ENCODE results near the gene RFNG. TPM values are rescaled to one million over a fixed set of nuclear protein-coding genes. Genes with fewer than 3 reads are reported as not detected.

RFNG gene
- total and polyA plus RNA-seq, 8 donors: 12.5 to 66.5 (median 27.1) TPM

DNA sequence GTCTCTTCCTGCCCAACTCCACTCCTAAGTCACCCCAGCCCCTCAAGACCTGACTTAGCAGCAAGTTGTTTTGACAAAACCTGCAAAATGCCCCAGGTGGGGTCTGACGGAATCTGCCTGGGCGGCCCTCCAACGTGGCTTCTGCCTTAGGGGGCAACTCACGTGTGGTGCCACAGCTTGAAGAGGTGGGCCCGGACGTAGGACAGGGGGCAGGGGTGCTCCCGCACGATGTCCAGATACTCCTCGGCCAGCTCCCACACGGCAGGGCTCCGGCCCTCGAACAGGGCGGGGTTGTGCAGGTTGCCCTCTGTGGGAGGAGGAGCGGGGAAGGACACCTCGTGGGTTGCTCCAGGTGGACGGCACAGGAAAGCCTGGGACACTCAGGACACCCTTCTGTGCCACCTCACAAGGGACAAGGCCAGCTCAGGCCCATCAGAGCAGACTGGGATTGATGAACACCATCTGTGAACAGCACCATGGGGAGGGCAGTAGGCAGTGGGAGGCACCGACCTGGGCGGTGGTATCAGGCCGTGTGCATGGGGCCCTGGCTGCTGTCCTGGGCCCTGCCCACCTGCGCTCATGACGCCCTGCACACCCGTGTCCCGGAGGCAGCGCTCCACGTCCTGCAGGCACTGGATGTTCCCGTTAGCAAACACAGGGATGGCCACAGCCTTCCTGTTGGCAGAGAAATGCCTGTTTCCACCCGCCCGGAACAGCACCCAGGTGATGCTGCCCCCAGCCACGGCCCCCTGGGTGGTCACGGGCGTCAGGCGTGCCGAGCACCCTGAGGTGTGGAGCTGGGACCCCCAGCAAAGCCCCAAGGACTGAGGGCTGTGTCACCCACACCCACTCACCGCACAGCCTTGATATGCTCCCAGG lies 9.7 kb upstream of the RFNG start:
- intact Hi-C loops (cut with DNase I; ENCODE audit: low total_unique reads): no loop called here
- Histone ChIP-seq H3K4me3 (no peak overlapping the region), H3K4me1 (peaks cover 21 to 31% (median 30%) of the 10 kb centered on the region in 4 donors), H3K27ac (no peak overlapping the region), H3K36me3 (peaks cover 62 to 81% (median 79%) of the 10 kb centered on the region in 4 donors), H3K9me3 (no peaks in the 10 kb centered on the region), H3K27me3 (no peaks in the 10 kb centered on the region)
- DNase-seq: no peak
- TF ChIP-seq EP300 (IDR thresholded peaks at IDR 0.05): no peak
- no peak for TF ChIP-seq POLR2AphosphoS5 (IDR thresholded peaks at IDR 0.05)
- WGBS, 5 donors: 82 to 90% (median 85%) methylated on average over 10 to 34 of the region's 34 CpGs

DNA sequence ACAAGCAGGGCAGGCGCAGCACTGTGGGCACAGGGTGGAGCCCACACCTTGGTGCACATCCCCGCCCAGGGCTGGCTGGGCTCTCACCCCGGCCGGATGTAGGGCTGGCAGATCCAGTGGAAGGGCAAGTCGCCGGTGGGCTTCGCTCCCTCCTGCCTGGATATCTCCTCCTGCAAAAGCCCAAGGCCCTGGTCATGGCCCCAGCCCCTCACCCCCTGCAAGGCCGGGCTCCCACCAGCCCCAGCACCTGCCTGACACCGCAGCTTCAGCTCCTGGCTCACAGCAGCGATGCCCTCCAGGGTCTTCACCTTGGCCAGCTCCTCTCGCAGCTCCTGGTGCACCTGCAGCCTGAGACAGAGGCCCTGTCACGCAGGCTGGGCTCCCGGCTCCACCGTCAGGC lies 9.0 kb upstream of the RFNG start:
- peaks cover 15 to 25% (median 24%) of the 10 kb centered on the region in 4 donors for H3K4me1 ChIP-seq
- H3K4me3 ChIP-seq: no peak overlapping the region
- 79 to 88% (median 84%) methylated on average over 7 to 14 of the region's 14 CpGs for WGBS, 5 donors
- no peaks in the 10 kb centered on the region for H3K9me3 ChIP-seq
- intact Hi-C loops (cut with DNase I; ENCODE audit: low total_unique reads): no loop called here
- H3K27me3 ChIP-seq: no peaks in the 10 kb centered on the region
- no peak for TF ChIP-seq POLR2A (IDR thresholded peaks at IDR 0.05)
- DNase-seq: no peak
- H3K27ac ChIP-seq: no peak overlapping the region
- peaks cover 69 to 88% (median 86%) of the 10 kb centered on the region in 4 donors for H3K36me3 ChIP-seq

DNA sequence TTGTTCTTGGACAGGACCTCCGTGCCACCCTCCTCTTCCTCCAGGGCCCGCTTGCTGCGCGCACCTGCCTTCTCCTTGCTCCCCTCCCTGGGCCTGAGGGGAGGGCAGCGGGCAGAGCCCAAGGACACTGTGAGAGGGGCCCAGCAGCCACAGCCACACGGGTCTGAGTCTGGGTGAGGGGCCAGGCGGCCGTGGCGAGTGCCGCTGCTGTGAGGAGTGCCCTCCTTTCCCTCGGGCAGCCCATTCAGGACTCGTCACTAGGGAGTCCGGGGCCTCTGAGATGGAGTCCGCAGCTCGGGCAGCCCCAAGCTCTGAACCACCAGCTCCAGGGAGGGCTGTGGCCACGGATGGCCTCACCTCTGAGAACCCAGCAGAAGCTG lies 8.4 kb upstream of the RFNG start:
- H3K27me3 ChIP-seq: no peaks in the 10 kb centered on the region
- H3K27ac ChIP-seq: no peak overlapping the region
- intact Hi-C loops (cut with DNase I; ENCODE audit: low total_unique reads): no loop called here
- TF ChIP-seq POLR2A (IDR thresholded peaks at IDR 0.05): no peak
- TF ChIP-seq POLR2AphosphoS5 (IDR thresholded peaks at IDR 0.05): no peak
- no peak for TF ChIP-seq EP300 (IDR thresholded peaks at IDR 0.05)
- TF ChIP-seq, protein P1, sequence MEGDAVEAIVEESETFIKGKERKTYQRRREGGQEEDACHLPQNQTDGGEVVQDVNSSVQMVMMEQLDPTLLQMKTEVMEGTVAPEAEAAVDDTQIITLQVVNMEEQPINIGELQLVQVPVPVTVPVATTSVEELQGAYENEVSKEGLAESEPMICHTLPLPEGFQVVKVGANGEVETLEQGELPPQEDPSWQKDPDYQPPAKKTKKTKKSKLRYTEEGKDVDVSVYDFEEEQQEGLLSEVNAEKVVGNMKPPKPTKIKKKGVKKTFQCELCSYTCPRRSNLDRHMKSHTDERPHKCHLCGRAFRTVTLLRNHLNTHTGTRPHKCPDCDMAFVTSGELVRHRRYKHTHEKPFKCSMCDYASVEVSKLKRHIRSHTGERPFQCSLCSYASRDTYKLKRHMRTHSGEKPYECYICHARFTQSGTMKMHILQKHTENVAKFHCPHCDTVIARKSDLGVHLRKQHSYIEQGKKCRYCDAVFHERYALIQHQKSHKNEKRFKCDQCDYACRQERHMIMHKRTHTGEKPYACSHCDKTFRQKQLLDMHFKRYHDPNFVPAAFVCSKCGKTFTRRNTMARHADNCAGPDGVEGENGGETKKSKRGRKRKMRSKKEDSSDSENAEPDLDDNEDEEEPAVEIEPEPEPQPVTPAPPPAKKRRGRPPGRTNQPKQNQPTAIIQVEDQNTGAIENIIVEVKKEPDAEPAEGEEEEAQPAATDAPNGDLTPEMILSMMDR (IDR thresholded peaks at IDR 0.05): no peak
- peaks cover 75 to 94% (median 92%) of the 10 kb centered on the region in 4 donors for H3K36me3 ChIP-seq
- peaks cover 14 to 26% (median 21%) of the 10 kb centered on the region in 4 donors for H3K4me1 ChIP-seq
- 80 to 88% (median 85%) methylated on average over 6 to 16 of the region's 16 CpGs for WGBS, 5 donors
- no peak for DNase-seq
- H3K9me3 ChIP-seq: no peaks in the 10 kb centered on the region
- no peak overlapping the region for H3K4me3 ChIP-seq

DNA sequence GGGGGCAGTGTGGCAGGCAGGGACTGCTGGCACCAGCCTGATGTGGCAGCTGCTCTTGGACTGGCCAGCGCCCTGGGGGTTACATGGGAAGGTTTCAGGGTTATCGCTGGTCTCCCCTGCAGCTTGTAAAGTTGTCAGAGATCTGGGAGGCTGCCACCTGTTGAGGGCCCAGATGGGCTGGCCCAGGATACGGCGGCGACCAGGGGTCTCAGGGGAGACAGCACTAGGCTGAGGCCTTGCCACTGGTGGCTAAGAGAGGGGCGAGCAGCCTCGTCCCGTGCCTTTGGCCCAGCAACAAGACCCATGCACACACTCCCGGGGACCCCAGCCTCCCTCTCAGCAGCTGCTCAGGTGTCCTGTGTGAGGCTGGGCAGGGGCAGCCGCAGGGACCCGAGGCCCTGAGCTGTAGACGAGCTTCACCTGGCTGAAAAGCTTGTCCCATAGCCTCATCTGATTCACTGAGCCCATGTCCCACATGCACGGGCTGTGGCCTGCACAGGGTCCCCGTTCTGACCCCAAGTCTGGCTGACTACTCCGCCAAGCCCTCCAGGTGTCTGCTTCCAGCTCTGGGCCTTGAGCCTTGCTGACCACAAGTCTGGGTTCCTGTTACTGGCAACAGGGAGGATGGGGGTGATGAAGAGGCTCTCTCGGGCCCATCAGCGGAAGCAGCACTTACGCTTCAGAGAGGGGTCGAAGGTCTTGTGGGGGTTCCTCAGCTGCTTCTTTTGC lies 7.8 kb upstream of the RFNG start:
- WGBS, 5 donors: 70 to 90% (median 80%) methylated on average over 8 to 19 of the region's 19 CpGs
- TF ChIP-seq POLR2A (IDR thresholded peaks at IDR 0.05) (no peak), EP300 (IDR thresholded peaks at IDR 0.05) (no peak), POLR2AphosphoS5 (IDR thresholded peaks at IDR 0.05) (no peak)
- TF ChIP-seq, protein P1 (IDR thresholded peaks at IDR 0.05): no peak
- Histone ChIP-seq H3K27me3 (no peaks in the 10 kb centered on the region), H3K9me3 (no peaks in the 10 kb centered on the region), H3K4me3 (no peak overlapping the region), H3K27ac (no peak overlapping the region), H3K4me1 (peaks cover 8 to 26% (median 16%) of the 10 kb centered on the region in 4 donors), H3K36me3 (peaks cover 81 to 100% (median 98%) of the 10 kb centered on the region in 4 donors)
- no peak for DNase-seq
- intact Hi-C loops (cut with DNase I; ENCODE audit: low total_unique reads): no loop called here

DNA sequence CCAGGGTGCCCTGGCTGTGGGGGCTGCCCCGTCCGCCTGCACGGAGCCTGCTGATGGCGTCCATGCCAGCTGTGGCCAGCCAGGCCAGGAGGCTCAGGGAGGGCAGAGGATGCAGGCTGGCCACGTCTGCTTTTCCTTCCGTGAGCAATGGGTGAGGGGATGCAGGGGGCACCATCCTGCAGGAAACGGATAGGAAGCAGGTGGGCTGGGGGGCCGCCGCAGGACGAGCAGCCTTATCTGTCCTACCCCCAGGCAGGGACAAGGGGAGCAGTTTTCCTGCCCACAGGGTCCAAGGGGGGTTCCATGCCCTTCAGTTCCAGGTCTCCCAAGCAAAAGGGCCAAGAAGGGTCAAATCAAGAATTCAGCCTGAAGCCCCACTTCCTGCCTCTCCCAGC lies 7.2 kb upstream of the RFNG start:
- no peaks in the 10 kb centered on the region for H3K9me3 ChIP-seq
- H3K27ac ChIP-seq: peak overlapping the region in 1 of 5 donors; percentile 5
- no peaks in the 10 kb centered on the region for H3K27me3 ChIP-seq
- H3K4me3 ChIP-seq: no peak overlapping the region
- WGBS, 5 donors: 74 to 89% (median 85%) methylated on average over 10 of the region's 10 CpGs
- no peak for DNase-seq
- TF ChIP-seq, protein P1 (IDR thresholded peaks at IDR 0.05): no peak
- TF ChIP-seq POLR2AphosphoS5 (IDR thresholded peaks at IDR 0.05) (no peak), POLR2A (IDR thresholded peaks at IDR 0.05) (no peak), EP300 (IDR thresholded peaks at IDR 0.05) (no peak)
- intact Hi-C loops (cut with DNase I; ENCODE audit: low total_unique reads): no loop called here
- H3K36me3 ChIP-seq: peaks cover 81 to 100% (median 100%) of the 10 kb centered on the region in 4 donors
- peaks cover 4 to 26% (median 15%) of the 10 kb centered on the region in 4 donors for H3K4me1 ChIP-seq
